WTC11 (cell line): ENCODE results near the gene TSHZ1. TPM values are rescaled to one million over a fixed set of nuclear protein-coding genes. Genes with fewer than 3 reads are reported as not detected.

Experiments
- ATAC-seq: fragments of 200-7000 bp; cut with Tn5 transposase; 2 replicates; pipeline ENCODE4 v1.10.0; 2021; ENCODE audit warnings: mild to moderate bottlenecking, moderate library complexity
- CTCF ChIA-PET: fragments of 300-600 bp; sonication (Branson Sonifier 250); formaldehyde crosslinking; loops from one replicate; lab custom pipeline; 2021; ENCODE audit warnings: antibody characterized with exemption; lab: Charles Lee
- POLR2A ChIA-PET: fragments of 350-600 bp; sonication (Branson Sonifier 250); formaldehyde crosslinking; loops from one replicate; lab custom pipeline; 2021; ENCODE audit warnings: antibody characterized with exemption; lab: Charles Lee
- DNase-seq: peaks from one replicate; pipeline ENCODE4 v3.0.0; 2021; ENCODE audit warnings: low spot score
- H3K27ac Mint-ChIP-seq: 2 replicates; pipeline ENCODE4 v1.8.0; 2021; ENCODE audit warnings: mixed read lengths
- H3K27me3 Mint-ChIP-seq: 2 replicates; pipeline ENCODE4 v1.8.0; 2021; ENCODE audit warnings: low read depth, mild to moderate bottlenecking, moderate library complexity, mixed read lengths
- H3K36me3 Mint-ChIP-seq: 2 replicates; pipeline ENCODE4 v1.8.0; 2021; ENCODE audit warnings: mixed read lengths
- H3K4me1 Mint-ChIP-seq: 2 replicates; pipeline ENCODE4 v1.8.0; 2022; ENCODE audit warnings: mixed read lengths
- H3K4me3 Mint-ChIP-seq: 2 replicates; pipeline ENCODE4 v1.8.0; 2021; ENCODE audit warnings: mild to moderate bottlenecking, moderate library complexity, mixed read lengths
- H3K9me3 Mint-ChIP-seq: 2 replicates; pipeline ENCODE4 v1.8.0; 2021; ENCODE audit warnings: mixed read lengths
- ARID4B ChIP-seq: sonication (generic); formaldehyde crosslinking; IDR thresholded peaks from 2 replicates; pipeline ENCODE4 v1.8.0; 2023; ENCODE audit warnings: missing genetic modification reagents, mild to moderate bottlenecking, borderline replicate concordance
- ATF3 ChIP-seq: sonication (generic); formaldehyde crosslinking; conservative IDR thresholded peaks from 2 replicates; pipeline ENCODE4 v1.8.1; 2022; ENCODE audit warnings: mild to moderate bottlenecking, missing genetic modification reagents
- ETV6 ChIP-seq: sonication (generic); formaldehyde crosslinking; IDR thresholded peaks from 2 replicates; pipeline ENCODE4 v1.8.1; 2022; ENCODE audit warnings: mild to moderate bottlenecking, missing genetic modification reagents
- FOXJ3 ChIP-seq: sonication (generic); formaldehyde crosslinking; IDR thresholded peaks from 2 replicates; pipeline ENCODE4 v1.9.0; 2021; ENCODE audit warnings: missing genetic modification reagents, mild to moderate bottlenecking, borderline replicate concordance
- GTF2I ChIP-seq: fragments of 250-450 bp; sonication (Bioruptor Pico); conservative IDR thresholded peaks from 2 replicates; pipeline ENCODE4 v1.4.0; 2021; ENCODE audit warnings: mild to moderate bottlenecking
- HMGA2 ChIP-seq: fragments of 250-450 bp; sonication (Bioruptor Pico); IDR thresholded peaks from 2 replicates; pipeline ENCODE4 v1.4.0; 2021; ENCODE audit warnings: mild to moderate bottlenecking, moderate library complexity
- HMGXB4 ChIP-seq: sonication (generic); formaldehyde crosslinking; IDR thresholded peaks from 2 replicates; pipeline ENCODE4 v1.8.1; 2023; ENCODE audit warnings: mild to moderate bottlenecking, moderate library complexity, missing genetic modification reagents
- JUN ChIP-seq: sonication (generic); formaldehyde crosslinking; IDR thresholded peaks from 2 replicates; pipeline ENCODE4 v1.8.0; 2023; ENCODE audit warnings: mild to moderate bottlenecking, missing genetic modification reagents
- OVOL2 ChIP-seq: fragments of 250-450 bp; sonication (Bioruptor Pico); IDR thresholded peaks from 2 replicates; pipeline ENCODE4 v1.9.0; 2021; ENCODE audit warnings: mild to moderate bottlenecking, borderline replicate concordance
- SOX15 ChIP-seq: fragments of 250-450 bp; sonication (Bioruptor Pico); IDR thresholded peaks from 2 replicates; pipeline ENCODE4 v1.9.0; 2021; ENCODE audit warnings: mild to moderate bottlenecking
- STAT6 ChIP-seq: sonication (generic); formaldehyde crosslinking; conservative IDR thresholded peaks from 2 replicates; pipeline ENCODE4 v1.8.1; 2023; ENCODE audit warnings: mild to moderate bottlenecking, low read depth, missing genetic modification reagents, moderate library complexity
- TEAD1 ChIP-seq: sonication (generic); formaldehyde crosslinking; IDR thresholded peaks from 2 replicates; pipeline ENCODE4 v1.8.0; 2022; ENCODE audit warnings: mild to moderate bottlenecking, missing genetic modification reagents
- ZNF138 ChIP-seq: sonication (generic); formaldehyde crosslinking; conservative IDR thresholded peaks from 2 replicates; pipeline ENCODE4 v1.8.1; 2022; ENCODE audit warnings: mild to moderate bottlenecking, moderate library complexity, missing genetic modification reagents
- ZNF423 ChIP-seq: fragments of 250-450 bp; sonication (Bioruptor Pico); IDR thresholded peaks from 2 replicates; pipeline ENCODE4 v2.1.2; 2022; ENCODE audit warnings: mild to moderate bottlenecking, moderate library complexity
- total RNA-seq: library from RNA; stranded (reverse); gene quantifications from 3 replicates; pipeline ENCODE4 v1.2.3, GENCODE V29; 2021

Gene TSHZ1
- total RNA-seq, 1 experiment from 2014 or later = 2.9 TPM

- Mint-ChIP-seq H3K36me3 (no peaks in the 10 kb centered on the region), H3K27ac (no peak overlapping the region), H3K9me3 (no peaks in the 10 kb centered on the region), H3K27me3 (peaks cover 66% of the 10 kb centered on the region), H3K4me1 (peaks cover 52% of the 10 kb centered on the region), H3K4me3 (peak overlapping the region; percentile 84)
- DNase-seq (no peak), ATAC-seq (no peak)
- POLR2A ChIA-PET = no interaction called here
- no peak for TF ChIP-seq SOX15 (CRISPR knock-in tag)
- no peak for TF ChIP-seq GTF2I (CRISPR knock-in tag)
- peak; percentile 31; the same call in 1 of the 2 replicates for TF ChIP-seq ZNF423 (CRISPR knock-in tag)
- TF ChIP-seq, all 79 proteins: peak for 1
- CTCF ChIA-PET = no interaction called here
These were observed 515 bp downstream of the TSHZ1 start for GRCh38 chr18:75211002-75211621.

GRCh38 chr18:75211626-75211952 lies 992 bp downstream of the TSHZ1 start:
- Mint-ChIP-seq H3K4me1 (peaks cover 52% of the 10 kb centered on the region), H3K9me3 (no peaks in the 10 kb centered on the region), H3K27me3 (peaks cover 62% of the 10 kb centered on the region), H3K27ac (no peak overlapping the region), H3K36me3 (no peaks in the 10 kb centered on the region), H3K4me3 (no peak overlapping the region)
- CTCF ChIA-PET = no interaction called here
- TF ChIP-seq FOXJ3 (CRISPR knock-in tag) (no peak), OVOL2 (no peak), STAT6 (CRISPR knock-in tag) (no peak)
- no peak for ATAC-seq
- POLR2A ChIA-PET = no interaction called here
- DNase-seq = no peak

- H3K4me1 Mint-ChIP-seq = peaks cover 49% of the 10 kb centered on the region
- no peak overlapping the region for H3K27ac Mint-ChIP-seq
- H3K4me3 Mint-ChIP-seq = peak overlapping the region; percentile 58
- ATAC-seq = peak; percentile 13
- H3K36me3 Mint-ChIP-seq = no peaks in the 10 kb centered on the region
- TF ChIP-seq ARID4B = no peak
- no peak for TF ChIP-seq TEAD1 (CRISPR knock-in tag)
- TF ChIP-seq HMGA2 (CRISPR knock-in tag) = no peak
- TF ChIP-seq ZNF138 (CRISPR knock-in tag) = no peak
- TF ChIP-seq ZNF423 (CRISPR knock-in tag) = peak; percentile 44; the same call in 1 of the 2 replicates
- TF ChIP-seq HMGXB4 (CRISPR knock-in tag) = 0 out of 2 replicates have a peak, but pooled peaks have one; percentile 33
- 0 out of 2 replicates have a peak, but pooled peaks have one; percentile 44 for TF ChIP-seq ETV6 (CRISPR knock-in tag)
- TF ChIP-seq ATF3 (CRISPR knock-in tag) = no peak
- no peak for TF ChIP-seq JUN
- ChIA-PET POLR2A (no interaction called here), CTCF (no interaction called here)
- DNase-seq = peak; percentile 63
- H3K27me3 Mint-ChIP-seq = peaks cover 56% of the 10 kb centered on the region
- no peaks in the 10 kb centered on the region for H3K9me3 Mint-ChIP-seq
These were observed 1.6 kb downstream of the TSHZ1 start for GRCh38 chr18:75211953-75212750.
